DMS53 (cell line): ENCODE measurements around the gene KRTAP4-12.
"Not testable (repeated sequence)": the region's sequence is repeated elsewhere in the genome, so short reads cannot be mapped to it uniquely, and the experiment has no call there.

Source experiments
- DNase-seq: peaks from one replicate; lab custom pipeline; 2025; lab: John Stamatoyannopoulos, UW

Gene KRTAP4-12

GRCh38 chr17:41126412-41126811 lies 2.4 kb upstream of the KRTAP4-12 start:
- no peak for DNase-seq

- no peak for DNase-seq
These were observed 1.1 kb upstream of the KRTAP4-12 start for GRCh38 chr17:41125064-41125463.

- not testable (repeated sequence) for DNase-seq
These were observed 541 bp downstream of the KRTAP4-12 start for GRCh38 chr17:41123292-41123990.

GRCh38 chr17:41121742-41122141 lies 2.2 kb downstream of the KRTAP4-12 start:
- no peak for DNase-seq

- DNase-seq = not testable (repeated sequence)
These were observed 4.0 kb downstream of the KRTAP4-12 start for GRCh38 chr17:41119696-41120690.

GRCh38 chr17:41118721-41119120 lies 5.3 kb downstream of the KRTAP4-12 start:
- DNase-seq = no peak

- not testable (repeated sequence) for DNase-seq
These were observed 6.1 kb downstream of the KRTAP4-12 start, which contains the start of gene KRTAP4-11 for GRCh38 chr17:41117846-41118386. KRTAP4-11 (minus strand) TSS chr17:41118373; CDS start chr17:41118315, 58 bp downstream.

GRCh38 chr17:41116297-41116696 lies 7.7 kb downstream of the KRTAP4-12 start:
- DNase-seq = no peak

- DNase-seq = no peak
These were observed 12.7 kb downstream of the KRTAP4-12 start for GRCh38 chr17:41111151-41111885.

GRCh38 chr17:41108728-41109386 lies 15.1 kb downstream of the KRTAP4-12 start:
- not testable (repeated sequence) for DNase-seq

- no peak for DNase-seq
These were observed 16.0 kb downstream of the KRTAP4-12 start for GRCh38 chr17:41107941-41108450.

- not testable (repeated sequence) for DNase-seq
These were observed 18.6 kb downstream of the KRTAP4-12 start, which contains the start of gene KRTAP4-9 for GRCh38 chr17:41105347-41105746. KRTAP4-9 (plus strand) TSS chr17:41105389; CDS start chr17:41105389, 0 bp downstream.

- DNase-seq = not testable (repeated sequence)
These were observed 19.5 kb downstream of the KRTAP4-12 start for GRCh38 chr17:41104386-41105038.

GRCh38 chr17:41103896-41104295 lies 20.1 kb downstream of the KRTAP4-12 start:
- DNase-seq = no peak

- DNase-seq = no peak
These were observed 22.3 kb downstream of the KRTAP4-12 start, which contains the start of gene KRTAP4-16 for GRCh38 chr17:41101586-41102259. KRTAP4-16 (minus strand) TSS chr17:41102209; CDS start chr17:41102209, 0 bp downstream.

- not testable (repeated sequence) for DNase-seq
These were observed 24.1 kb downstream of the KRTAP4-12 start for GRCh38 chr17:41099682-41100480.

GRCh38 chr17:41098481-41098880 lies 25.5 kb downstream of the KRTAP4-12 start:
- no peak for DNase-seq

GRCh38 chr17:41098042-41098441 lies 25.9 kb downstream of the KRTAP4-12 start, which contains the start of gene KRTAP4-8:
KRTAP4-8 (minus strand) TSS chr17:41098142; CDS start chr17:41098084, 58 bp downstream.
- DNase-seq = no peak
